ENCODE data around the gene HES5.

HES5 gene

DNA sequence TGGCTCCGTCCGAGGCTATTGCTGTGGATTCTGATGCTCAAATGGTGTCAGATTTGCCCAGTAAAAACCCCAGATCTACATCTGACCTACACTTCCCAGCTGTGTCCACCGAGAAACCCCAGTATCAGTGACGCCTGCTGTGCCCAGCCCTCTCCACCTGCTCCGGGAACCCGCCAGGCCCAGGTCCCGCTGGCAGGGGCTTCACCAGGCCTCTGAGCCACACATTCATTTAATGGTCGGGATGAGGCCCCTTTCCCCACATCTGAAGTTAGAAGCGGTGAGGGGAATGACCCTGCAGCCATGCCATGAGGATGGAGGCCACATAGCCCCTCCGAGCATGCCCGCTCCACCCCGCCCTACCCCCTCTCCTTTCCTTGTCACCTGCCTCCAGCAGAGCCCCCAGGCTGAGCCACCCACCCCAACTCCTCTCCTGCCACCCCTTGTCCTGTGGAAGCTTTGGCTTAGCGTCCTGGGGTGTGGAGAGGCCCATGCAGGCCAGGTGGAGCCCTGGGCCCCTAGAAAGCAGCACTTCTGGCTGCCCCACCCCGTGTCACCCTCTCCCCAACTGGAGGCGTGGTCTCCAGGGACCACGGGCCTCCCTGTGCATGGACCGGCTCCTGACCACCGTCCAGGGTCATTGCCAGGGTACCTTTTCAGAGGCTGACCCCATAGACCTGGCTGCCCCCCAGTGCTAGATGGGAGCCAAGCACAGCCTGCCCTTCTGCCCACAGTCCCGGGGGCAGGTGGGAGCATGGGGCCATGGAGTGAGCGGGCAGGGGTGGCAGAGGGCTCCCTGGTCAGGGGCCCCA is 34.1 kb upstream of the HES5 start:
- no peak for FAIRE-seq
- TF ChIP-seq, protein P1, sequence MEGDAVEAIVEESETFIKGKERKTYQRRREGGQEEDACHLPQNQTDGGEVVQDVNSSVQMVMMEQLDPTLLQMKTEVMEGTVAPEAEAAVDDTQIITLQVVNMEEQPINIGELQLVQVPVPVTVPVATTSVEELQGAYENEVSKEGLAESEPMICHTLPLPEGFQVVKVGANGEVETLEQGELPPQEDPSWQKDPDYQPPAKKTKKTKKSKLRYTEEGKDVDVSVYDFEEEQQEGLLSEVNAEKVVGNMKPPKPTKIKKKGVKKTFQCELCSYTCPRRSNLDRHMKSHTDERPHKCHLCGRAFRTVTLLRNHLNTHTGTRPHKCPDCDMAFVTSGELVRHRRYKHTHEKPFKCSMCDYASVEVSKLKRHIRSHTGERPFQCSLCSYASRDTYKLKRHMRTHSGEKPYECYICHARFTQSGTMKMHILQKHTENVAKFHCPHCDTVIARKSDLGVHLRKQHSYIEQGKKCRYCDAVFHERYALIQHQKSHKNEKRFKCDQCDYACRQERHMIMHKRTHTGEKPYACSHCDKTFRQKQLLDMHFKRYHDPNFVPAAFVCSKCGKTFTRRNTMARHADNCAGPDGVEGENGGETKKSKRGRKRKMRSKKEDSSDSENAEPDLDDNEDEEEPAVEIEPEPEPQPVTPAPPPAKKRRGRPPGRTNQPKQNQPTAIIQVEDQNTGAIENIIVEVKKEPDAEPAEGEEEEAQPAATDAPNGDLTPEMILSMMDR (IDR thresholded peaks at IDR 0.05; ENCODE audit: insufficient read depth, missing control alignments) = no peak
- DNase-seq (ENCODE audit: insufficient read length, low spot score) = no peak

DNA sequence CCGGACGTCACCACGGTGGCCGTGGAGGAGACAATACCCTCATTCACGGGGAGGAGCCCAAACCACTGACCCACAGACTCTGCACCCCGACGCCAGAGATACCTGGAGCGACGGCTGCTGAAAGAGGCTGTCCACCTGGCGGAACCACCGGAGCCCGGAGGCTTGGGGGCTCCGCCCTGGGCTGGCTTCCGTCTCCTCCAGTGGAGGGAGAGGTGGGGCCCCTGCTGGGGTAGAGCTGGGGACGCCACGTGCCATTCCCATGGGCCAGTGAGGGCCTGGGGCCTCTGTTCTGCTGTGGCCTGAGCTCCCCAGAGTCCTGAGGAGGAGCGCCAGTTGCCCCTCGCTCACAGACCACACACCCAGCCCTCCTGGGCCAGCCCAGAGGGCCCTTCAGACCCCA is 33.1 kb upstream of the HES5 start:
- TF ChIP-seq, protein P1 (IDR thresholded peaks at IDR 0.05; ENCODE audit: insufficient read depth, missing control alignments) = no peak
- no peak for DNase-seq (ENCODE audit: insufficient read length, low spot score)
- FAIRE-seq = no peak

DNA sequence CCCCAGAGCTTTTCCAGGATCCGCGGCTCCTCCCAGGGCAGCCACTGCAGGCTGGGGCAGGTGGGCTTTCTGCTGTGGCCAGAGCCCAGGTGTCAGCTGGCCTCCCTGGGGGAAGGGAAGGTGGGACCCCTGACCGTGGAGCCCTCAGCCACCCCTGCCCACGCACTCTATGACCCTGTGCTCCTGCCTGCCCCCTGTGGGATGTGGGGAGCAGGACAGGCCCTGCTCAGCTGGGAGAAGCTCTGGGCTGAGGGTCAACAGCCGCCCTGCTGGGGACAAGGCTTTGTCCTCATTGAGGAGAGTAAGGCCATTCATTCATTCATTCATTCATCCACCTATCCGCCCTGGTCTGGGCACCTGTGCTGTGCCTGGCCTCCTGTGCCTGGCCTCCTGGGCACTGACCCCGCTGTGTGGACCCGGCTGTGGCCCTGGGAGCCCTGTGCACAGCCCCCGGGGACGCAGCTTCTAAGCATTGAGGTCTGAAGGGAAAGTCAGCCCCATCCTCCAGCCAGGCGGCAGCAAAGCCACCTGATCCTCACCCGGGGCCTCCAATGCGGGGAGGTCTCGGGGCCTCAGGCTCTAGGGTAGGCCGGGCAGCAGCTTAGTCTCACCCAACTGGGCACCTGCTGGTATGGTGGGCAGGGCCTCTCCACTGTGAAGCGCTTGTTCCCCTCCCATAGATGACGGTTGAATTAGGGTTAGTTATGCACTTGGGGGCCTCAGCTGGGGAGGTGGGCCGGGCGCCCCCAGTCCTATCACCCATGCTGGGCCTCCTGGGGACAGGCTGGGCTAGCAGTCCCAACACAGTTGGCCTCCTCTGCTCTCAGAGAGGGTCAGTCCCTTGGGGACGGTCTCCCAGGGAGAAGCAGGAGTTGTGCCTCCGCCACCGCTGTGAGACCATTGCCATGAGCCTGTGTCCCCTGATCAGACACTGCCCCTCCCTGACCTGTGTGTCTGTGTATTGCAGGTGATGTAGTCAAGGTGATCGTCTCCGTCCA is 32.1 kb upstream of the HES5 start:
- TF ChIP-seq, protein P1 (IDR thresholded peaks at IDR 0.05; ENCODE audit: insufficient read depth, missing control alignments) = no peak

DNA sequence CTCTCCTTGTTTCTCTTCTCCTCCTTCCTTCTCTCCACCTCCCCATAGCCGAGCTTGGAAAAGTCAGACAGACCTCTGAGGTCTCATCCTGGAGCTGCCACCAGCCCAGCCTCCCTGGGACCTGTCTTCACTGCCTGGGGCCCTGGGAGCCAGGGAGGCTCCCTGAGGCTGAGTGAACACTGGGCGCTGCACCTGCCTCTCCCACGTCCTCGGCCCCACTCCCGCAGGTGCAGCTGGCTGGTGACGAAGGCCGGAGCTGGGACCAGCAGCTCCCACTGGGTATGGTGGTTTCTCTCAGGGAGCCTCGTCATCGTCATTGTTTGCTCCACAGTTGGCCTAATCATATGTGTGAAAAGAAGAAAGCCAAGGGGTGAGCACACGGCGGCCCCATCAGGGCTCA is 31.4 kb upstream of the HES5 start:
- no peak for DNase-seq (ENCODE audit: insufficient read length, low spot score)
- no peak for FAIRE-seq

More for the DNA sequence above, 32.1 kb upstream of the HES5 start:
- no peak for FAIRE-seq
- no peak for DNase-seq (ENCODE audit: insufficient read length, low spot score)

DNA sequence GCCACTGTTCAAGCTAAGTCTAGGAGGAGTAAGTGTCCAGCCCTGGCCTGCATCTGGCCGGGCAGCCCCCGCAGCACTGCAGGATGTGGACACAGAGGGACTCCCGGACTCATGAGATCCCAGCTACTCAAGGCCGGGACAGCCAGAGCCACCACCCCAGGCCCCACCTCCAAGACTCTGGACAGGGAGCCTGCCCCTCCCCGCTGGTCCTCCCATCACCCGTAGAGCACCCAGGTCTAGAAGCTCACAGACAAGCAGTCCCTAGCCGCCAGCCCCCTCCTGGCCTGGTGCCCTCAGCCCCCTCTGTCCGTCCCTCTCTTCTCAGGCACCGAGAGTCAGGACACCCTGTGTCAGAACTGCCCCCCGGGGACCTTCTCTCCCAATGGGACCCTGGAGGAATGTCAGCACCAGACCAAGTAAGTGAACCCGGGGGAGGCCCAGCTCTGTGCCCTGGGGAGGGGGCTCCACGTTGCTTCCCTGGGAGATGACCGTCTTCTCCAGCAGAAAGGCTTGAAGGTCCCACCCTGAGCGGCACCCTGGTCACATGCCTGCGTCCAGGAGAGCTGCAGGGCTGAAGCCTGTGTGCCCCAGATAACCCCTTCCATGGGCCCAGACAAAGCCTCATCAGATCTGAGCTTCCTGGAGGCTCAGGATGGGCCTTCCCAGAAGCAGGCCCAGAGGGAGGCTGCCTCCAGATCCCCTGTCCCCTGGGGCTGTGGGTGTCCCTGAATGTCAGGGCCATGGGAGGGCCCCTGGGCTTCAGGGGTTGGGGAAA is 30.4 kb upstream of the HES5 start:
- no peak for DNase-seq (ENCODE audit: insufficient read length, low spot score)
- TF ChIP-seq, protein P1 (IDR thresholded peaks at IDR 0.05; ENCODE audit: insufficient read depth, missing control alignments) = no peak
- FAIRE-seq = no peak

More for the DNA sequence above, 31.4 kb upstream of the HES5 start:
- TF ChIP-seq, protein P1 (IDR thresholded peaks at IDR 0.05; ENCODE audit: insufficient read depth, missing control alignments) = no peak

DNA sequence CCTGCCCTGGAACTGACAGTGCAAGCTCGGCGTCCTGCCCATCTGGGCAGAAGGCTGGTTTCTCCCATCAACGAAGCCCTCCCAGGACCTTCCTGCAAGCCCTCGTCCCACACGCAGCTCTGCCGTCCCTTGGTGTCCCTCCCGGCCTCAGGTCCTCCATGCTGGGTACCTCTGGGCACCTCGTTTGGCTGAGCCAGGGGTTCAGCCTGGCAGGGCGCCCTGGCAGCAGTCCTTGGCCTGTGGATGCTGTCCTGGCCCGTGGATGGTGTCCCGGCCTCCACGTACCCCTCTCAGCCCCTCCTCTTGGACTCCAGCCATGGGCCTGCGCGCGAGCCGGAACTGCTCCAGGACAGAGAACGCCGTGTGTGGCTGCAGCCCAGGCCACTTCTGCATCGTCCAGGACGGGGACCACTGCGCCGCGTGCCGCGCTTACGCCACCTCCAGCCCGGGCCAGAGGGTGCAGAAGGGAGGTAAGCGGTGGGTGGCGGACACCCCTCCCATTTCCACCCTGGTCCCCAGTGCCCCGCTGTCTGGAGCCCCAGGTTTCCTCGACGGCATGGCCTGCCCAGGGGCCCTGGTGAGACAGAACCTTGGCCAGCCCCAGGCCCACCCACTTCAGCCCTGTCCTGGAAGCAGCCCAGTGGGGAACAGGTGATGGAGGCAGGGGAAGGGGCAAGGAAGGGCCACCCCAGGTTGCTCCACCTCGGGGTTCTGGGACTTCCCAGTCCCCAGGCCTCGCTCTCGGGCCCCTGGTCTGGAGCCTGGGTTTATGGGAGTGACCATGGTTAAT is 29.6 kb upstream of the HES5 start:
- no peak for DNase-seq (ENCODE audit: insufficient read length, low spot score)
- FAIRE-seq = no peak
- TF ChIP-seq, protein P1 (IDR thresholded peaks at IDR 0.05; ENCODE audit: insufficient read depth, missing control alignments) = no peak

Data from D721Med (cell line).